ES-I3 (cell line): ENCODE measurements around the gene ZFTA.
"Not testable (repeated sequence)": the region's sequence is repeated elsewhere in the genome, so short reads cannot be mapped to it uniquely, and the experiment has no call there.

Experiments used
- H3K36me3 ChIP-seq: 2 replicates; pipeline ENCODE4 v1.6.1; 2013; ENCODE audit warnings: mild to moderate bottlenecking, low read length, control low read depth, moderate library complexity; ENCODE audit not compliant: insufficient read depth
- H3K4me1 ChIP-seq: 2 replicates; pipeline ENCODE4 v1.6.1; 2013; ENCODE audit warnings: mild to moderate bottlenecking, control low read depth, low read length; ENCODE audit not compliant: insufficient read depth
- H3K9ac ChIP-seq: 2 replicates; pipeline ENCODE4 v1.6.1; 2013; ENCODE audit warnings: low read depth, mild to moderate bottlenecking, low read length, moderate library complexity
- H3K9me3 ChIP-seq: 2 replicates; pipeline ENCODE4 v1.6.1; 2013; ENCODE audit warnings: mild to moderate bottlenecking, low read length, moderate library complexity; ENCODE audit not compliant: control insufficient read depth, insufficient read depth

The ZFTA gene

GRCh38 chr11:63795066-63795465 lies 26.5 kb upstream of the ZFTA start:
- Histone ChIP-seq H3K4me1 (no peaks in the 10 kb centered on the region), H3K9me3 (0 out of 2 replicates have a peak, but pooled peaks cover 5% of the 10 kb centered on the region), H3K9ac (no peak overlapping the region), H3K36me3 (no peaks in the 10 kb centered on the region)

DNA sequence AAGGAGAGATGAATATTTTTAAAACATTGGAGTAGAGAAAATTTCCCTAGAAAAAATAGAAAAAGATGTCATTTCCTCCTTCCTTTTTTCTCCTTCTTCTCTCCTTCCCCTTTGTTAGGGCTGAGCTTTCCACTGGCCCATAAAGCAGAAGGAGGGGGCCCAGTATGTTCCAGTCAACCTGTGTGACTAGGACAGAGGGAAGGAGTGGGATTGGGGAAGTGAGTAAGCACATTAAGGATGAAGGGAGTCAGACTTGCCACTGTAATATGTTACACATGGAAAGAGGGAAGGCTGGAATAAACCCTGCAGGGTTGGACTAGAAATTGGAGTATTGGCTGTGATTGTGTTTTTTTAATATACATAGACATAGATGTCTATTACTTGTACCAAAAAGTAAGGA lies 24.6 kb upstream of the ZFTA start:
- Histone ChIP-seq H3K9ac (no peak overlapping the region), H3K36me3 (no peaks in the 10 kb centered on the region), H3K9me3 (0 out of 2 replicates have a peak, but pooled peaks cover 5% of the 10 kb centered on the region), H3K4me1 (no peaks in the 10 kb centered on the region)

DNA sequence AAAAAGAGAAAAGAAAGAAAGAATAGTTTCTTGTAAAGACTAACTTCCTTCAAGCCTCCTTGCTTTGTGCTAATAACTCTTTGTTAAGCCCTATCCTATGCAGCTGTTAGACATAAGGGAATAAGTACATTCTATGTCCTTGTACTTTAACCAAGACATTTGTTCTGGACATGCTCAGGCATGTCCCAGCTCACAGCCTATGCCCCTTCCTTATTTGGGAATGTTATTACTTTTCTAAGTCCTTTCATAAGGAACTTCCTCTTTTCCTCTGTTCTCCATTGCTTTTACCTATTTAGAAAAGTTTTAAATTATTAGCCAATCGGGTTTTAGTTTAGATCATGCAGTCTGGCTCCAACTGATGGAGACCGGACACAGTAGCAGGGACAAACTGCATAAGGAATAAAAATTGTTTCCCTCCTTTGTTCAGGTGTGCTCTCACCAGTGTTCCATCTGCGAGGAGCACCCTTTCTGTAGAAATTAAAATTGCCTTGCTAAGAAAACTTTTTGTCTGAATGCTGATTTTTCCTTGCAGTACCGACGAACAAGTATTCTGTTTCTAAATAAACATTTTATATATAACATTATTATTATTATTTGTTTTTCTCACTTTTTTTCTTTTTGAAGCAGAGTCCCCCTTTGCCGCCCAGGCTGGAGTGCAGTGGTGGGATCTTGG lies 23.1 kb upstream of the ZFTA start:
- Histone ChIP-seq H3K36me3 (no peaks in the 10 kb centered on the region), H3K9ac (no peak overlapping the region), H3K9me3 (0 out of 2 replicates have a peak, but pooled peaks cover 5% of the 10 kb centered on the region), H3K4me1 (no peaks in the 10 kb centered on the region)

- Histone ChIP-seq H3K4me1 (no peaks in the 10 kb centered on the region), H3K9ac (no peak overlapping the region), H3K36me3 (no peaks in the 10 kb centered on the region), H3K9me3 (no peaks in the 10 kb centered on the region)
These were observed 17.2 kb upstream of the ZFTA start for GRCh38 chr11:63785823-63786222.

GRCh38 chr11:63783925-63784592 lies 15.5 kb upstream of the ZFTA start:
- Histone ChIP-seq H3K36me3 (no peaks in the 10 kb centered on the region), H3K4me1 (no peaks in the 10 kb centered on the region), H3K9me3 (no peaks in the 10 kb centered on the region), H3K9ac (no peak overlapping the region)

DNA sequence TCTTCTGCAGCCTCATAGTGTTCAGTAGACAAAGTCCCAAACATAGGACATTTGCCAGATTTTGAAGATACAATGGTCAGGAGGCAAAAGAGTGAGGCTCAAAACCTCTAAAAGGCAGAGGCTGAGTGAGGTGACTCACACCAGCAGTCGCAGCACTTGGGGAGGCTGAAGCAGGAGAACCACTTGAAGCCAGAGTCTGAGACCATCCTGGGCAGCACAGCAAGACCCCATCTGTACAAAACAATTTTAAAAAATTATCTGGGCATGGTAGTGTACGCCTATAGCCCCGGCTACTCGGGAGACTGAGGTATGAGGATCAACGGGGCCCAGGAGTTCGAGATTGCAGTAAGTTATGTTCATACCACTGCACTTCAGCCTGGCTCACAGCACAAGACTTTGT lies 14.2 kb upstream of the ZFTA start:
- H3K9ac ChIP-seq, result no peak overlapping the region
- H3K4me1 ChIP-seq, result no peaks in the 10 kb centered on the region

GRCh38 chr11:63779039-63779438 lies 10.5 kb upstream of the ZFTA start:
- H3K9ac ChIP-seq, result no peak overlapping the region
- no peaks in the 10 kb centered on the region for H3K9me3 ChIP-seq
- H3K4me1 ChIP-seq, result no peaks in the 10 kb centered on the region
- no peaks in the 10 kb centered on the region for H3K36me3 ChIP-seq

More for the DNA sequence above, 14.2 kb upstream of the ZFTA start:
- Histone ChIP-seq H3K36me3 (no peaks in the 10 kb centered on the region), H3K9me3 (no peaks in the 10 kb centered on the region)

- no peaks in the 10 kb centered on the region for H3K36me3 ChIP-seq
- no peaks in the 10 kb centered on the region for H3K9me3 ChIP-seq
- peaks cover 6% of the 10 kb centered on the region; the same call in 1 of the 2 replicates for H3K4me1 ChIP-seq
- H3K9ac ChIP-seq, result no peak overlapping the region
These were observed 6.6 kb upstream of the ZFTA start for GRCh38 chr11:63775191-63775590.

DNA sequence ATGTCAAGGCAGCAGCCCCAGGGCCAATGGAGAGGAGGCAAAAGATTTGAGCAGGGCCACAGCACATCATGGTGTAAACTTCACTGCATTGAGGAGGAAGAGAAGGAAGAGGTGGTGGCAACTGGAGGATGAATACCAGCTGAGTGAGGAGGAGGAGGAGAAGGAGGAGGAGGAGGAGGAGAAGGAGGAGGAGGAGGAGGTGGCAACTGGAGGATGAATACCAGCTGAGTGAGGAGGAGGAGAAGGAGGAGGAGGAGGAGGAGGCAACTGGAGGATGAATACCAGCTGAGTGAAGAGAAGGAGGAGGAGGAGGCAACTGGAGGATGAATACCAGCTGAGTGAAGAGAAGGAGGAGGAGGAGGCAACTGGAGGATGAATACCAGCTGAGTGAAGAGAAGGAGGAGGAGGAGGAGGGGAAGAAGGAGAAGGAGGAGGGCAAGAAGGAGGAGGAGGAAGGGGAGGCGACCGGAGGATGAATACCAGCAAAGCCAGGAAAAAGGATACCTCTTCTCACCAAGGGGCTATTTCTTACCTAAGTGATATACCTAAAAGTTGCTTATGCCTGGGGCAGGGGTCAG lies 3.3 kb upstream of the ZFTA start:
- peaks cover 11% of the 10 kb centered on the region for H3K4me1 ChIP-seq
- H3K9ac ChIP-seq, H3K36me3 ChIP-seq, H3K9me3 ChIP-seq: not testable (repeated sequence)

- Histone ChIP-seq H3K9ac (no peak overlapping the region), H3K4me1 (peaks cover 21% of the 10 kb centered on the region), H3K9me3 (no peaks in the 10 kb centered on the region), H3K36me3 (no peaks in the 10 kb centered on the region)
These were observed 2.2 kb upstream of the ZFTA start for GRCh38 chr11:63770763-63771162.

GRCh38 chr11:63769714-63770455 lies 1.3 kb upstream of the ZFTA start:
- H3K4me1 ChIP-seq, result peaks cover 25% of the 10 kb centered on the region
- H3K9ac ChIP-seq, result peak overlapping the region; percentile 81
- H3K9me3 ChIP-seq, result no peaks in the 10 kb centered on the region
- no peaks in the 10 kb centered on the region for H3K36me3 ChIP-seq

DNA sequence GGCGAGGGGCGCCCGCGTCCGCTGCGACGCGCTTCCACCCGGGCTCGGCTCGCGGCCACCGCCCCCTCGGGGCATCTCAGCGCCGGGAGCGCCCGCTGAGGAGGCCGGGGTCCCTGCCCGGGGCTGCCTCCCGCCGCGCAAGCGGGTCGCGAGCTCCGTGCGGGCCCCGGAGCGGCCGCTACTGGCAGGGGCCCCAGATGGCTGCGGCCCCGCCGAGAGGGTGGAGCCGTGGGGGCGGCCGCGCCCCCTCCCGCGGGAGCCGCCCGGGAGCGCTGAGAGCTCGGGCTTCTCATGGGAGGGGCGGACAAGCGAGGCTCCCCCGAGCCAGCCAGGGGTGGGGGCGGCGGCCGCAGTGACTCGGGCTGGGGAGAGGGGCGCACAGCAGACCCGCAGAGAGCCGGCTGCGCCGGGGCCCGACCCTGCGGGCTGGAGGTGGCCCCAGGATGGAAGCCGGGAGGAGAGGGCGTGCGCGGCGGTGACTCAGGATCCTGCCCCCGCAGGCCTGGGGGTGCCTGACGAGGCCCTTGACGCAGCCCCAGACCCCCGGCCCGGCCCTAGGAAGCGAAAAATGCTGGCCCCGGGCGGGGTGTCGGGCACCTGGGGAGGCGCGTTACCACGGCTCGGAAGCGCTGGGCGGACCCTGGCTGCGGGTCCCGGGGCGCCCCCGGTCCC lies 603 bp upstream of the ZFTA start:
- Histone ChIP-seq H3K9ac (peak overlapping the region; percentile 81), H3K4me1 (peaks cover 25% of the 10 kb centered on the region), H3K36me3 (no peaks in the 10 kb centered on the region), H3K9me3 (no peaks in the 10 kb centered on the region)

GRCh38 chr11:63767565-63768236 lies 874 bp downstream of the ZFTA start:
- H3K9ac ChIP-seq, result peak overlapping the region; percentile 79
- peaks cover 25% of the 10 kb centered on the region for H3K4me1 ChIP-seq
- H3K36me3 ChIP-seq, result no peaks in the 10 kb centered on the region
- no peaks in the 10 kb centered on the region for H3K9me3 ChIP-seq

DNA sequence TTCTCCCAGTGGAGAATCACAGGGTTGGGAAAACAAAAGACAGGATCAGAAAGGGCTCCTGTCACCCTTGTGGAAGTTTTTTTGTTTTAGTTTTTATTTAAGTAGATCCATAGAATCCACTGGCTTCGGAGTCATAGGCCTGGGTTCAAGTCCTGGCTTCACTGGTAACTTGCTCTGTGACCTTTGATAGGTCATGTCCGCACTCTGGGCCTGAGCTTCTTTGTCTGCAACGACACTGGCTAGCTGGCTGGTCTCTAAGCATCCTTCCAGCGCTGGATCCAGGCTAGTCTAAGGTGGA lies 1.4 kb downstream of the ZFTA start:
- Histone ChIP-seq H3K36me3 (no peaks in the 10 kb centered on the region), H3K9ac (peak overlapping the region; percentile 79; the same call in 1 of the 2 replicates), H3K4me1 (peaks cover 25% of the 10 kb centered on the region), H3K9me3 (no peaks in the 10 kb centered on the region)
